GM23248 (cell line): ENCODE results near the gene SOX30. TPM values are rescaled to one million over a fixed set of nuclear protein-coding genes. Genes with fewer than 3 reads are reported as not detected.

Experiments used
- DNase-seq: peaks from one replicate; pipeline ENCODE4 v3.0.0-alpha.2; 2015
- H2AFZ ChIP-seq: fragments of 200-600 bp; sonication (generic); 2 replicates; pipeline ENCODE4 v1.6.1; 2016; ENCODE audit warnings: antibody characterized with exemption
- H3F3A ChIP-seq: fragments of 200-600 bp; sonication (generic); 2 replicates; pipeline ENCODE4 v1.6.1; 2016; ENCODE audit warnings: mild to moderate bottlenecking, antibody characterized with exemption, mixed run types; ENCODE audit not compliant: insufficient read depth
- H3K27ac ChIP-seq: fragments of 200-600 bp; sonication (generic); 2 replicates; pipeline ENCODE4 v1.5.1; 2016; ENCODE audit warnings: mild to moderate bottlenecking
- H3K27me3 ChIP-seq: fragments of 200-600 bp; sonication (generic); replicated peaks from 2 replicates; pipeline ENCODE4 v1.6.1; 2016; ENCODE audit warnings: mild to moderate bottlenecking; ENCODE audit not compliant: insufficient read depth
- H3K36me3 ChIP-seq: fragments of 200-600 bp; sonication (generic); 2 replicates; pipeline ENCODE4 v1.6.1; 2016; ENCODE audit warnings: low read depth, mild to moderate bottlenecking
- H3K4me1 ChIP-seq: fragments of 200-600 bp; sonication (generic); 2 replicates; pipeline ENCODE4 v1.6.1; 2016; ENCODE audit warnings: mild to moderate bottlenecking; ENCODE audit not compliant: insufficient read depth
- H3K4me2 ChIP-seq: fragments of 200-600 bp; sonication (generic); one replicate; pipeline ENCODE4 v1.6.1; 2016; ENCODE audit warnings: mild to moderate bottlenecking; ENCODE audit not compliant: unreplicated experiment
- H3K4me3 ChIP-seq: fragments of 200-600 bp; sonication (generic); 2 replicates; pipeline ENCODE4 v1.5.1; 2016; ENCODE audit warnings: mild to moderate bottlenecking
- H3K79me2 ChIP-seq: fragments of 200-600 bp; sonication (generic); 2 replicates; pipeline ENCODE4 v1.6.1; 2016; ENCODE audit warnings: mild to moderate bottlenecking; ENCODE audit not compliant: insufficient read depth
- H3K9ac ChIP-seq: fragments of 200-600 bp; sonication (generic); 2 replicates; pipeline ENCODE4 v1.6.1; 2016; ENCODE audit warnings: mild to moderate bottlenecking
- H3K9me2 ChIP-seq: fragments of 200-600 bp; sonication (generic); 2 replicates; pipeline ENCODE4 v1.6.1; 2016; ENCODE audit warnings: mixed run types, mild to moderate bottlenecking, moderate library complexity; ENCODE audit not compliant: insufficient read depth
- H3K9me3 ChIP-seq: fragments of 200-600 bp; sonication (generic); one replicate; pipeline ENCODE4 v1.6.1; 2017; ENCODE audit warnings: low read depth
- H4K20me1 ChIP-seq: fragments of 200-600 bp; sonication (generic); 2 replicates; pipeline ENCODE4 v1.6.0; 2016; ENCODE audit not compliant: insufficient read depth
- EZH2 ChIP-seq: fragments of 200-600 bp; sonication (generic); IDR thresholded peaks from 2 replicates; pipeline ENCODE4 v1.6.1; 2018; ENCODE audit warnings: antibody characterized with exemption, mild to moderate bottlenecking; ENCODE audit not compliant: insufficient read depth, poor library complexity, severe bottlenecking
- EZH2phosphoT487 ChIP-seq: fragments of 200-600 bp; sonication (generic); IDR thresholded peaks from 2 replicates; pipeline ENCODE4 v1.6.1; 2018; ENCODE audit warnings: antibody characterized with exemption, moderate library complexity, mild to moderate bottlenecking, low read depth; ENCODE audit not compliant: insufficient read depth
- WGBS, 2 experiments: methylation state at CpG; one replicate each; pipeline ENCODE4 v1.1.6; 2015 to 2017; ENCODE audit warnings: low lambda C conversion rate in 2 of 2, low coverage in 1 of 2; ENCODE audit errors: missing lambda C conversion rate in 2 of 2; 5-methylcytosine and 5-hydroxymethylcytosine counted together
- in situ Hi-C: fragments of 300-500 bp; cut with MboI; formaldehyde crosslinking; loops from 2 replicates; pipeline ENCODE4 v1.15.0; 2020
- polyA plus RNA-seq: library from polyadenylated mRNA; unstranded; fragments of >200 nt; fragmentation: Nextera tagmentation; extraction: Ambion mirVana; gene quantifications from 2 replicates; pipeline ENCODE4 v1.2.1, GENCODE V29; 2016
- total RNA-seq: library from RNA; depleted of rRNA; stranded (reverse); fragments of >200 nt; shearing (Covaris generic); gene quantifications from 2 replicates; pipeline ENCODE4 v1.2.3, GENCODE V29; 2014

SOX30 gene
- total and polyA plus RNA-seq, 2 experiments from 2014 or later = 0.08 TPM; not detected in 1

- H3K9me3 ChIP-seq = no peaks in the 10 kb centered on the region
- no peaks in the 10 kb centered on the region for H4K20me1 ChIP-seq
- no peak overlapping the region for H3K4me3 ChIP-seq
- H3K27ac ChIP-seq = peak overlapping the region; percentile 47; the same call in 1 of the 2 replicates
- peak; percentile 63 for DNase-seq
- no peaks in the 10 kb centered on the region for H3K79me2 ChIP-seq
- H3K27me3 ChIP-seq = no peaks in the 10 kb centered on the region
- peak overlapping the region; percentile 40; the same call in 1 of the 2 replicates for H2AFZ ChIP-seq
- in situ Hi-C loops = no loop called here
- H3K36me3 ChIP-seq = no peaks in the 10 kb centered on the region
- 11 to 16% methylated on average over 4 of the region's 4 CpGs for WGBS, 2 experiments
- peaks cover 26% of the 10 kb centered on the region for H3F3A ChIP-seq
- no peak overlapping the region for H3K9ac ChIP-seq
- H3K4me1 ChIP-seq = peaks cover 38% of the 10 kb centered on the region
- TF ChIP-seq EZH2 (no peak), EZH2phosphoT487 (no peak)
- H3K4me2 ChIP-seq = no peak overlapping the region
- H3K9me2 ChIP-seq = no peaks in the 10 kb centered on the region
Measured at GRCh38 chr5:157602505-157602904, 49.7 kb downstream of the SOX30 start.

- in situ Hi-C loops = no loop called here
Measured at GRCh38 chr5:157600252-157600651, 52.0 kb downstream of the SOX30 start.

DNA sequence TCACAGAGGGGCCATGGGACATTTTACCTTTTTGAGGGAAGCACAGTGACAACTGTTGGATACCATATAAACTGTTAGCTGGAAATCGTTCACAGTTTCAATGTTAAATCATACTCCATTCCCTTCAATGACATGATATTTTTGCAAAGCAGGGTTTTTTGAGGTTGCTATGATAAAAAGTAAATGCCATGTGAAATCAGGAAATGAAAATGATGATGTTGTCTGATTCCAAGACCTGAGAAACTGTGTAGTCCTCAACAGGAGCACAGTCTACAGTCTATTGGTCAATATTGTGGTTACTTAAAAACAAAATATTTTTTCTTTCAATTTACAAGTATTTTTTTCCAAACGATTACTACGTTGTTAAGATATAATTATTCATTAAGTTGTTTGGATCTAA, 52.7 kb downstream of the SOX30 start:
- WGBS, 2 experiments = 82 to 85% methylated on average over 3 of the region's 3 CpGs
- H3K4me3 ChIP-seq = no peak overlapping the region
- no peak overlapping the region for H3K27ac ChIP-seq
- no peaks in the 10 kb centered on the region for H3K36me3 ChIP-seq
- no peak overlapping the region for H3K4me2 ChIP-seq
- DNase-seq = no peak
- no peaks in the 10 kb centered on the region for H3K27me3 ChIP-seq
- no peak overlapping the region for H3K9ac ChIP-seq
- H3K9me2 ChIP-seq = no peaks in the 10 kb centered on the region
- peaks cover 19% of the 10 kb centered on the region for H3K4me1 ChIP-seq
- TF ChIP-seq EZH2phosphoT487 = no peak
- no peak for TF ChIP-seq EZH2
- H3K79me2 ChIP-seq = no peaks in the 10 kb centered on the region
- in situ Hi-C loops = no loop called here
- H2AFZ ChIP-seq = no peak overlapping the region
- H3F3A ChIP-seq = peaks cover 14% of the 10 kb centered on the region
- no peaks in the 10 kb centered on the region for H4K20me1 ChIP-seq
- H3K9me3 ChIP-seq = no peaks in the 10 kb centered on the region

More at GRCh38 chr5:157600252-157600651, 52.0 kb downstream of the SOX30 start:
- Histone ChIP-seq H2AFZ (no peak overlapping the region), H3K36me3 (no peaks in the 10 kb centered on the region), H3K9me2 (no peaks in the 10 kb centered on the region), H3K9me3 (no peaks in the 10 kb centered on the region), H3K27ac (no peak overlapping the region), H3K4me2 (no peak overlapping the region), H4K20me1 (no peaks in the 10 kb centered on the region), H3K4me1 (peaks cover 19% of the 10 kb centered on the region), H3K9ac (no peak overlapping the region), H3K27me3 (no peaks in the 10 kb centered on the region), H3K4me3 (no peak overlapping the region), H3F3A (peaks cover 14% of the 10 kb centered on the region), H3K79me2 (no peaks in the 10 kb centered on the region)
- TF ChIP-seq EZH2 = no peak
- no peak for TF ChIP-seq EZH2phosphoT487
- WGBS, 2 experiments = 92 to 95% methylated on average over 1 of the region's 1 CpG
- no peak for DNase-seq

DNA sequence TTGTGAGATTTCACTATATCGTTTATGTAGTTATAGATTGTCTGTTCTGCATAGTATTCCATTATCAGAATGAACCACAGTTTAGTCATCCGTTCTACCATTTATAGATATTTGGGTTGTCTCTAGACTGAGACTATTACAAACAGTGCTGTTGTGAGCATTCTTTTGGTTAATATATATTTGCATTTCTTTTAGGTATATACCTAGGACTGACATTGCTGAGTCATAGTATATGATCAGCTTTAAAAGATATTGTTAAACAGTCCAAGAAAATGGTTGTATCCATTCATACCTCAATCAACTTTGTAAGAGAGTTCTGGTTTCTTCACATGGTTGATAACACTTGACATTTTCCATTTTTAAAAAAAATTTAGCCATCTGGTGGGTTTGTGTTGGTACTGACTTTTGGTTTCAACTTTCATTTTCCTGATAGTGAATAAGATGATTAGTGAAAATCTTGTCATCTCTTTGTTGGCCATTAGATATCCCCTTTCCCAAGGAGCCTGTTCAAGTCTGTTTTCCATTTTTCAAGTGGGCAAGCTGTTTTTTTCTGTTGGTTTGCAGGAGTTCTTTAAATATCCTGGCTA, 53.8 kb downstream of the SOX30 start:
- H2AFZ ChIP-seq = no peak overlapping the region
- no peak for DNase-seq
- no peak overlapping the region for H3K9ac ChIP-seq
- peaks cover 13% of the 10 kb centered on the region for H3K4me1 ChIP-seq
- H3K27me3 ChIP-seq = no peaks in the 10 kb centered on the region
- peaks cover 7% of the 10 kb centered on the region for H3F3A ChIP-seq
- TF ChIP-seq EZH2 (no peak), EZH2phosphoT487 (no peak)
- H4K20me1 ChIP-seq = no peaks in the 10 kb centered on the region
- H3K79me2 ChIP-seq = no peaks in the 10 kb centered on the region
- 96 to 98% methylated on average over 2 of the region's 2 CpGs for WGBS, 2 experiments
- no peaks in the 10 kb centered on the region for H3K9me2 ChIP-seq
- no peak overlapping the region for H3K4me3 ChIP-seq
- in situ Hi-C loops = no loop called here
- no peak overlapping the region for H3K27ac ChIP-seq
- H3K36me3 ChIP-seq = no peaks in the 10 kb centered on the region
- H3K9me3 ChIP-seq = no peaks in the 10 kb centered on the region
- no peak overlapping the region for H3K4me2 ChIP-seq
